Hematopoietic multipotent progenitor cell treated with erythropoietin and hydrocortisone succinate and interleukin-3 and kit ligand, for 15 days (in vitro differentiated cells): ENCODE results near the gene PLEKHJ1.

Source experiments
- DNase-seq: peaks from one replicate; pipeline ENCODE4 v3.0.0-alpha.2; 2015; ENCODE audit warnings: low spot score

The PLEKHJ1 gene

DNA sequence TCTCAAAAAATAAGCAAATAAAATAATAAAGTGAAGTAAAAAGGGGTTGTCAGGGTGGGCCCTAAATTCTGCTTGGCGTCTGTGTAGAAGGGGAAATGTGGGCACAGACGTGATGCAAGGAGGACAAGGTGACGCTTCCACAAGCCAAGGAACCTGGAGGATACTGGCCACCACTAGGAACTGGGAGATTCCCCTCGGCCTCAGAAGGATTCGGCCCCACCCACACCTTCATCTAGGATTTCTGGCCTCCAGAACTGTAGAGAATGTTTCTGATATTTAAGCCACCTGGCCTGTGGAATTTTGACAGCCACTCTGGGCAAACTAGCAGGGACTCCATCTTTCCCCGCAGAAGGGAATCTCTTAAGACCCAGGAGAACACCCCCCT is 1.1 kb downstream of the PLEKHJ1 start:
- DNase-seq, result no peak

DNA sequence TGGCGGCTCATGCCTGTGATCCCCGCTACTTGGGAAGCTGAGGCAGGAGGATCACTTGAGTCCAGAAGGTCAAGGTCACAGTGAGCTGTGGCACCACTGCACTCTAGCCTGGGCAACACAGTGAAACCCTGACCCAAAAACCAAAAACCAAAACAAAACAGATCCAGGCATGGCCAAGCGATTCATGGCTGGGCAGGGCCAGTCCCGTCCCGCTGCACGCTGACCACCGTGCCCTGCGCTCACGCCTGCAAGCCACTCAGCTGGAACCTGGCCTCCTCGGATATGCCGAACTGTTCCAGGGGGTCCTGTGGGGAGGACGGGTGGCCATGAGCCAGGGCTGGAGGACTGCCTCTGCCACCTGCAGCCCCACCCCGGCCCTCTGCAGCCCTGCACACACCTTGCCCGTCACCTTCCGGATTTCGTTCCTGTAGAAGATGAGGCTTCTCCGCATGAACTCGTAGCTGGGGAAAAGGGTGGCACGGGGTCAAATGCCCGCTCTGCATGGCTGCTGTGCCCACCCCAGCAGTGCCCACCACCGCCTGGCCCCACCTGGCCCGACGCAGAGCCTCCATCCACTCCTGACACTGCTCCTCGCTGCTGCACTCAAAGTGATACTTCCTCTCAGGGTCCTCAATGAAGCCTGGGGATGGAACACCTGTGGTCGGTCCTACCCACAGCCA is 2.4 kb downstream of the PLEKHJ1 start:
- DNase-seq, result no peak

- DNase-seq, result no peak
Measured at GRCh38 chr19:2232286-2233151, 3.6 kb downstream of the PLEKHJ1 start.

GRCh38 chr19:2231621-2232221 is 4.4 kb downstream of the PLEKHJ1 start:
- DNase-seq, result peak; percentile 43

DNA sequence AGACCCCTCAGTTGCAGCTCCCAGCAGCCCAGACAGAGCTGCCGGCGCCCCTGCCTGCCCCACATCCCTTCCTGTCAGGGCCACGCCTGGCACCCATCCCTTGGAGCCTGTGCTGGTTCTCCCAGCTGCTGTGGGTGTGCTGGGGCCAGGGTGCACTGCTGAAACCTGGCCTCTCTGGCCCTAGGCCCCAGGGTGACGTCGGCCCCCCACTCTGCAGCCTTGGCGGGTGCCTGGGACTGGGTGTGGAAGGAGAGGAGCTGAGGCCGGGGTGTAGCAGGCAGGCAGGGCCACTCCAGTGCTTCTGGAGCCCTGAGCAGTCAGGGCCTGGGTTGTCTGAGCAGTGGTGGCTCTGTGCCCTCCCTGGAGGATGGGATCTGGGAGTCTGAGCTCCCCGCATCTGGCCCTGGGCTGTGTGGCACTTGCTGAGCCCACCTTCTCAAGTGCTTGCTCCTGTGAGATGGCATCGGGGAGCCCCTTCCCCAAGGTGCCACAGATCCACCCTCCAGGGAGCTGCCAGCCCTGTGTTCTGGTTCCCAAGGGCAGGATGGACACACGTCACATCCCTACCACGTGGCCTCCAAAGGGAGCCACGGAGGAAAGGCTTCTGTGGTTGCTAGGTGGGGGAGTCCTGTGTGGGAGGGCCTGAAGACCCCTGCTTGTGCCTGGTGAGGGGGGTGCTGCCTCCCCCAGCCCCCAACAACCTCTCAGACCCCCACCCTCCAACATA is 5.2 kb downstream of the PLEKHJ1 start:
- no peak for DNase-seq

GRCh38 chr19:2230033-2230531 is 6.0 kb downstream of the PLEKHJ1 start:
- DNase-seq, result peak; percentile 53

DNA sequence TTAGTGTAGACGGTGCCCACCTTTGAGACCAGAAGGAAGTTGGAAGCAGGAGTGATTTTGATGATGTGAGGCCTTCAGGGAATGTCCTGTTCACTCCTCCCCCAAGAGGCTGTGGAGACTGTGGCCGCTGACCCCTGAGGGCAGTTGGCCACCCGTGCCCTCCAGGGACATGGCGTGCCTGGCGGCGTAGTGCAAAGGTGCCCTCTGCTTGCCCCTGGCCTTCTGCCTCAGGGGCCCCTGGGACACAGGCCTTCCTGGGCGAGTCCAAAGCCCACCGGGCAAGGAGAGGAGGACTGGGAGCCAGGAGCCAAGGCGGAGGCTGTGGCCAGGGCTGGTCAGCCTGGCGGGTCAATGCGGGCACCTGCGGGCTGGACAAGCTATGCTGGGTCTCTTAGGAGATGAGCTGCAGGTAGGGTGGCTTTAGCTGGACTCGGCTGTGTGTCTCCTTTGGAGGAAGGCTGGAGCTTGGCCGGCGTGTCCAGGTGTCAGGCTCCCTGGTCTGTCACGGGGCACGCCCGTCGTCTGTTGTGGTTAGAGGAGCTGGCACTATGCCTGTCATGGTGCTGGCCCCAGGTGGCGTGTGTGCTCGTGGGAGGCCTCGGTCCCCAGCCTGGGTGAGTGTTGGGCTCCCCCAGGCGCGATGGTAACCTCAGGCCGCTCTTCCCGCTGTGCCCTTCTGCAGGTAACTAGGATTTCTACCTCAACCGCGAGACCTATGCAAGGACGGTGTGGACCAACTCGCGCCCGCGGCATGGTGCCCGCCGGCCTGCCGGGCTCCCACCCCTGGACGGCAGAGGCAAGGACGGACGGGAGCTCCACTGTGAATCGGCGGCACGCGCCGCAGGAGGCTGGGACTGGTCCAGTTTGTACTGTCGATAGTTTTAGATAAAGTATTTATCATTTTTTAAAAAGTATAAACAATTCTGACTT is 6.8 kb downstream of the PLEKHJ1 start:
- no peak for DNase-seq

GRCh38 chr19:2228157-2229030 is 7.7 kb downstream of the PLEKHJ1 start:
- no peak for DNase-seq

DNA sequence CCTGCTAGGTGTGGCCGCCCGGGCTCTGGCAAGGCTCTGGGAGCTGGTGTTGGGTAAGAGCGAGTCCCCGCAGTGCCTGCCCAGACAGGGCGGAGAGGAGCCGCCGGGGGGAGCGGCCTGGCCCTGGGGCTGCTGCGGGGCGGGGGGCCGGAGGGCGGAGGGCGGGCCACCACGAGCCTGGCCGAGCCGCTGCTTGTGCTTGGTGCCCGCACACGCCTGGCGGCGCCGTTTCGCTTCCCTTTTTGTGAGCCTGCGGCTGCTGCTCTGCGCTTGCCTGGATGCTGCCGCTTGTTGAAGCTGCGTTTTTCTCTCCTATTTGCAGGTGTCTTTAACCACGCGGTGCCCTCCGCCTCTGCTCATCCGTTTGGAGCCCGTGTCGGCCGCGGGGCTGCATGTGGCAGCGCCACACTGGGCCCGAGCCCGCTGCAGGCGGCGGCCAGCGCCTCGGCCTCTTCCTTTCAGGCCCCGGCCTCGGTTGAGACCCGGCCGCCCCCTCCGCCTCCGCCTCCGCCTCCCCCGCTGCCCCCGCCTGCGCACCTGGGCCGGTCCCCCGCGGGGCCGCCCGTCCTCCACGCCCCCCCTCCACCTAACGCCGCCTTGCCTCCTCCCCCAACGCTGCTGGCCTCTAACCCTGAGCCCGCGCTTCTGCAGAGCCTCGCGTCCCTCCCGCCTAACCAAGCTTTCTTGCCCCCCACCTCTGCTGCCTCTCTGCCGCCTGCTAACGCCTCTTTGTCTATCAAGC is 8.5 kb downstream of the PLEKHJ1 start:
- DNase-seq, result no peak

- no peak for DNase-seq
Measured at GRCh38 chr19:2226840-2227360, 9.2 kb downstream of the PLEKHJ1 start.

GRCh38 chr19:2226051-2226839 is 9.9 kb downstream of the PLEKHJ1 start:
- DNase-seq, result no peak

DNA sequence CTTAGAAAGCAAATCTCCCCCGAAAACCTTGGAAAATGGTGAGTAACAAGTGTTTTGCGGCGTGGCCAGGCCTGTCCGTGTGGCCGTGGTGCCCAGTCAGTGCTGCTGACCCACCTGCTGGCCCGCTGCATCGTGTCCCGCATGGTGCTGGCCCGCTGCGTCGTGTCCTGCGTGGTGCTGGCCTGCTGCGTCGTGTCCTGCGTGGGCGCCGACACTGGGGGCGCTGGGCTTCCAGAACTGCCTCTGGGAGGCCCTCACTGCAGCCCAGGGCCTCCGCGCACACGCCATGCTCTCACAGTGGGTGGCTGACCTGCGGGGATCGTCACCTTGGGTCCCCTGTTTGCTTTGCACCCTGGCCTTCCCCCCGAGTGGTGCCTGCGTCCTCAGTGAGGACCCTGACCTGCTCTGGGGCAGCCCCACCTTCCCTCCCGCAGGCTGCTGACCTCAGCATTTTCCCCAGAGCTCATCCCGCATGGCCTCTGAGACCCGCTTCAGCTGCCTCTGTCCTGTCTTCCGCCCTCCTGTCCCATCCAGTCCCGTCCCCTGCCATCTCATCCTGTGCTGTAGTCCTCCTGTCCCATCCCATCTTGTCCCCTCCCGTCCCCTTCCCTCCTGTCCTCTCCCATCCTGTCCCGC is 10.6 kb downstream of the PLEKHJ1 start:
- DNase-seq, result no peak

- no peak for DNase-seq
Measured at GRCh38 chr19:2224754-2225349, 11.3 kb downstream of the PLEKHJ1 start.

GRCh38 chr19:2223959-2224358 is 12.2 kb downstream of the PLEKHJ1 start:
- DNase-seq, result no peak

- no peak for DNase-seq
Measured at GRCh38 chr19:2223391-2223790, 12.7 kb downstream of the PLEKHJ1 start.

- DNase-seq, result no peak
Measured at GRCh38 chr19:2221918-2222317, 14.2 kb downstream of the PLEKHJ1 start.

DNA sequence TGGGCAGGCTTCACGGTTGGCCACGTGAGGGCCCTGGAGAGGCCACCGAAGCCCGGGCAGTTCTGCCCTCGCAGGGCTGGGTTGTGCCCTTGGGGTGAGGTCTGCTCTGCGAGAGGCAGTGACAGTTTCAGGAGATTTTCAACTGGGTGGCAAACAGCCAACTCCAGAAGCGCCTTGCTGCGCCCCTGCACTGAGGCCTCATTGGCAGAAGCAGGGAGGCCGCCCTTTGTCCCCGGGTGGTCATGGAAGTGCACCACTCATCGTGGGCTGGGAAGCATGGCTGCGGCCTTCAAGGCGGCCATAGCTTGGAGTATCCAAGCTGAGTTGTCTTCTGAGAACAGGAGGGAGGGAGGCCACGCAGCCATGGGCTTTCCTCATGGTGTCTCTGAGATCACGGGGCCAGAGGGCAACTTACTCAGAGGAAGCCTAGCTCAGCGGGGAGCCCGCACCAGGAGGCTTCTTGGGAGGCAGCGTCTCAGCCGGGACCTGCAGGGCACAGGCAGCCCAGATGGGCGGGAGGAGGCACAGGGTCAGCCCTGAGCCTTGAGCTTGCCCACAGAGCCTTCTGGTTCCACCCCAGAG is 14.8 kb downstream of the PLEKHJ1 start:
- DNase-seq, result no peak
